Upper lobe of left lung (tissue), 4 donors: ENCODE results near the gene ELK4.

ENCODE experiments used
- CTCF ChIP-seq, 6 experiments: fragments of 450-650 bp in 4 of 6; fragments of 200-600 bp in 2 of 6; sonication (generic) in 2 of 6; IDR thresholded peaks; one replicate each; pipeline ENCODE4 v1.5.1; 2016 to 2019; ENCODE audit warnings: antibody characterized with exemption in 6 of 6
- POLR2A ChIP-seq, 4 donors: fragments of 450-650 bp; IDR thresholded peaks; one replicate each; pipeline ENCODE4 v1.5.1; 2016 to 2017; ENCODE audit warnings: antibody characterized with exemption in 4 of 4, mild to moderate bottlenecking in 2 of 4
- POLR2AphosphoS5 ChIP-seq, 2 donors: sonication (generic); formaldehyde crosslinking; IDR thresholded peaks; one replicate each; pipeline ENCODE4 v1.5.1; 2017; ENCODE audit warnings: antibody characterized with exemption in 2 of 2

- no peak for TF ChIP-seq POLR2A (IDR thresholded peaks at IDR 0.05)
- no peak for TF ChIP-seq CTCF (IDR thresholded peaks at IDR 0.05)
- TF ChIP-seq POLR2AphosphoS5 (IDR thresholded peaks at IDR 0.05) = no peak
Measured at GRCh38 chr1:205662135-205662738, 30.4 kb upstream of the ELK4 start.
